Tibial nerve (tissue), 4 donors: ENCODE results near the gene SOS2. TPM values are rescaled to one million over a fixed set of nuclear protein-coding genes. Genes with fewer than 3 reads are reported as not detected.
A peak's percentile ranks its signal among the peaks of the same experiment; 100 is the strongest.

Experiments used
- DNase-seq, 2 donors: peaks; one replicate each; pipeline ENCODE4 v3.0.0-alpha.2; 2019; ENCODE audit warnings: low spot score in 2 of 2
- H3K27ac ChIP-seq, 4 donors: fragments of 200-600 bp; sonication (generic) in 3 of 4; one replicate each; pipeline ENCODE4 v1.5.1; 2017 to 2019; ENCODE audit warnings: mild to moderate bottlenecking in 1 of 4
- H3K27me3 ChIP-seq, 2 donors: fragments of 200-600 bp; sonication (generic) in 1 of 2; one replicate each; pipeline versions ENCODE4 v1.5.1 to v1.6.0; 2017 to 2019
- H3K36me3 ChIP-seq, 3 donors: fragments of 200-600 bp; sonication (generic); one replicate each; pipeline ENCODE4 v1.5.1; 2018 to 2019
- H3K4me1 ChIP-seq, 4 donors: fragments of 200-600 bp; sonication (generic) in 3 of 4; one replicate each; pipeline ENCODE4 v1.5.1; 2017 to 2019
- H3K4me3 ChIP-seq, 4 donors: fragments of 200-600 bp; sonication (generic) in 3 of 4; one replicate each; pipeline ENCODE4 v1.5.1; 2017 to 2019; ENCODE audit warnings: mild to moderate bottlenecking in 1 of 4, moderate library complexity in 1 of 4
- H3K9me3 ChIP-seq, 4 donors: fragments of 200-600 bp; sonication (generic) in 3 of 4; one replicate each; pipeline ENCODE4 v1.5.1; 2017 to 2019
- EP300 ChIP-seq, 2 donors: sonication (generic); formaldehyde crosslinking; IDR thresholded peaks; one replicate each; pipeline ENCODE4 v1.6.1; 2017; ENCODE audit warnings: antibody characterized with exemption in 2 of 2, mild to moderate bottlenecking in 1 of 2
- POLR2A ChIP-seq, 2 donors: fragments of 450-650 bp; IDR thresholded peaks; one replicate each; pipeline ENCODE4 v1.6.1; 2017; ENCODE audit warnings: antibody characterized with exemption in 2 of 2, mild to moderate bottlenecking in 2 of 2, moderate library complexity in 2 of 2
- WGBS, 2 donors: methylation state at CpG; one replicate each; pipeline ENCODE4 v1.1.5; 2018; 5-methylcytosine and 5-hydroxymethylcytosine counted together
- total RNA-seq, 4 donors: library from RNA; depleted of rRNA; stranded (reverse); fragments of >200 nt; gene quantifications; one replicate each; pipeline ENCODE4 v1.1.0, GENCODE V29; 2016
- TF ChIP-seq, protein P1 (sequence below), 5 experiments: fragments of 200-600 bp in 3 of 5; fragments of 450-650 bp in 2 of 5; sonication (generic) in 3 of 5; IDR thresholded peaks; one replicate each; pipeline ENCODE4 v1.5.1; 2016 to 2019; ENCODE audit warnings: antibody characterized with exemption in 5 of 5, mild to moderate bottlenecking in 3 of 5, moderate library complexity in 2 of 5

SOS2 gene
- total RNA-seq, 4 donors from 2014 or later, result 30.9 to 41.5 (median 38.0) TPM

DNA sequence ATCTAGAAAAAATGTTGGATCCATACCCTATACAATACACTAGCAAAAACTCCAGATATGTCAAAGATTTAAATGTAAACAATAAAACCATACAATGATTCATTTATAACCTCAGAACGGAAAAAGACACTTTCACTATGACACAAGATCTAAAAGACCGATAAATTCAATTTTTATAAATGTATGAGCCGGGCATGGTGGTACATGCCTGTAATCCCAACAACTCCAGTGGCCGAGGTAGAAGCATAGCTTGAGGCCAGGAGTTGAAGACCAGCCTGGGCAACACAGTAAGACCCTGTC, 2.5 kb upstream of the SOS2 start:
- 86 to 91% methylated on average over 4 of the region's 4 CpGs for WGBS, 2 donors
- no peak for TF ChIP-seq EP300 (IDR thresholded peaks at IDR 0.05)
- TF ChIP-seq POLR2A (IDR thresholded peaks at IDR 0.05), result no peak
- TF ChIP-seq, protein P1, sequence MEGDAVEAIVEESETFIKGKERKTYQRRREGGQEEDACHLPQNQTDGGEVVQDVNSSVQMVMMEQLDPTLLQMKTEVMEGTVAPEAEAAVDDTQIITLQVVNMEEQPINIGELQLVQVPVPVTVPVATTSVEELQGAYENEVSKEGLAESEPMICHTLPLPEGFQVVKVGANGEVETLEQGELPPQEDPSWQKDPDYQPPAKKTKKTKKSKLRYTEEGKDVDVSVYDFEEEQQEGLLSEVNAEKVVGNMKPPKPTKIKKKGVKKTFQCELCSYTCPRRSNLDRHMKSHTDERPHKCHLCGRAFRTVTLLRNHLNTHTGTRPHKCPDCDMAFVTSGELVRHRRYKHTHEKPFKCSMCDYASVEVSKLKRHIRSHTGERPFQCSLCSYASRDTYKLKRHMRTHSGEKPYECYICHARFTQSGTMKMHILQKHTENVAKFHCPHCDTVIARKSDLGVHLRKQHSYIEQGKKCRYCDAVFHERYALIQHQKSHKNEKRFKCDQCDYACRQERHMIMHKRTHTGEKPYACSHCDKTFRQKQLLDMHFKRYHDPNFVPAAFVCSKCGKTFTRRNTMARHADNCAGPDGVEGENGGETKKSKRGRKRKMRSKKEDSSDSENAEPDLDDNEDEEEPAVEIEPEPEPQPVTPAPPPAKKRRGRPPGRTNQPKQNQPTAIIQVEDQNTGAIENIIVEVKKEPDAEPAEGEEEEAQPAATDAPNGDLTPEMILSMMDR (IDR thresholded peaks at IDR 0.05), result no peak
- Histone ChIP-seq H3K9me3 (no peaks in the 10 kb centered on the region), H3K27ac (no peak overlapping the region), H3K27me3 (no peaks in the 10 kb centered on the region), H3K36me3 (no peaks in the 10 kb centered on the region), H3K4me1 (peaks cover 0 to 21% (median 13%) of the 10 kb centered on the region in 4 donors), H3K4me3 (no peak overlapping the region)
- DNase-seq, result no peak

DNA sequence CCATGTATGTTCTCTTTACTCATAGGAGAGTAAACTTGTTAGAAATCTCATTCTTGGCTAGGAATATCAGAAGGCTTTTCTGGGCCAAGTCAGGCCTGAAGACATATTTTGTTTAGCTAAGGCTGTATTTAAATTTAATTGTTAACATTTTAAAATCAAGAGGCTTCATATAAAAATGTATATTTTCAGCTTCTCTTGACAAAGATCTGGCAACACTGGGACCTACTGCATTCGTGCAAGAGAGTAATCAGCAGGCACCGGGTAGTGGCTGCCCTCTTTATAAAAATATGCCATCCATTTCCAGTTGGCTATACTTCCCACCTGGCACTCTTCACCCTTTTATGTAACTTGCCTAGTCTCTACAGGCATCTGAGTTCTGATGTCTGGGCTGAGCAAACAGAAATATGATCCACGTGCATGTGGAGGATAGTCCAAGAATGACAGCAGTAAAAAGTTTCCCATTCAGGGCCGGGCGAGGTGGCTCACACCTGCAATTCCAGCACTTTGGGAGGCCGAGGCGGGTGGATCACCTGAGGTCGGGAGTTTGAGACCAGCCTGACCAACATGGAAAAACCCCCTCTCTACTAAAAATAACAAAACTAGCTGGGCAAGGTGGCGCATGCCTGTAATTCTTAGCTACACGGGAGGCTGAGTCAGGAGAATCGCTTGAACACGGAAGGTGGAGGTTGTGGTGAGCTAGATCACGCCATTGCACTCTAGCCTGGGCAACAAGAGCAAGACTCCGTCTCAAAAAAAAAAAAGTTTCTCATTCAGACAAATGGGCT, 2.0 kb upstream of the SOS2 start:
- no peaks in the 10 kb centered on the region for H3K9me3 ChIP-seq
- WGBS, 2 donors, result 82 to 93% methylated on average over 14 of the region's 14 CpGs
- peak overlapping the region in 1 of 4 donors; percentile 11 for H3K27ac ChIP-seq
- no peaks in the 10 kb centered on the region for H3K27me3 ChIP-seq
- no peak for DNase-seq
- H3K4me1 ChIP-seq, result peaks cover 0 to 26% (median 17%) of the 10 kb centered on the region in 4 donors
- no peak overlapping the region for H3K4me3 ChIP-seq
- TF ChIP-seq POLR2A (IDR thresholded peaks at IDR 0.05) (no peak), EP300 (IDR thresholded peaks at IDR 0.05) (no peak)
- TF ChIP-seq, protein P1 (IDR thresholded peaks at IDR 0.05), result no peak
- no peaks in the 10 kb centered on the region for H3K36me3 ChIP-seq

DNA sequence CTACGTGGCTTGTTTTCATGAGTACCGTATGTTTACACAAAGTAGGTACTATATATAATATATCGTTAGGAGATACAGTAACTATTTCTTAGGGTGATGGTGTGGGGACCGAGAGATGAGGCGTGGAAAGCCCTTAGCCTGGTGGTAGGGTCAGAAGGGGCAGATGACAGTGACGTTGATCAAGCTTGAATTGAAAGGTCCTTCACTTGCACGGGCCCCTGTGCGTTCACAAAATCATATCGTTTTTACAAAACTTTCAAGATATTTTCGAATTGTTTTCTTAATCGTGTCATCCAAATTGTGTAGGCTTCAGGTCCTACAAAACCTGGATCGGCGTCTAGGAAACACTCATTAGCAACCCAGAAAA, 881 bp upstream of the SOS2 start:
- Histone ChIP-seq H3K4me3 (peak overlapping the region; percentile 72 to 90 (median 84)), H3K4me1 (peaks cover 0 to 37% (median 17%) of the 10 kb centered on the region in 4 donors), H3K27me3 (no peaks in the 10 kb centered on the region), H3K36me3 (no peaks in the 10 kb centered on the region), H3K27ac (peak overlapping the region; percentile 91 to 98 (median 98)), H3K9me3 (no peaks in the 10 kb centered on the region)
- TF ChIP-seq EP300 (IDR thresholded peaks at IDR 0.05) (no peak), POLR2A (IDR thresholded peaks at IDR 0.05) (no peak)
- TF ChIP-seq, protein P1 (IDR thresholded peaks at IDR 0.05), result no peak
- DNase-seq, result no peak
- 26 to 37% methylated on average over 13 of the region's 13 CpGs for WGBS, 2 donors

DNA sequence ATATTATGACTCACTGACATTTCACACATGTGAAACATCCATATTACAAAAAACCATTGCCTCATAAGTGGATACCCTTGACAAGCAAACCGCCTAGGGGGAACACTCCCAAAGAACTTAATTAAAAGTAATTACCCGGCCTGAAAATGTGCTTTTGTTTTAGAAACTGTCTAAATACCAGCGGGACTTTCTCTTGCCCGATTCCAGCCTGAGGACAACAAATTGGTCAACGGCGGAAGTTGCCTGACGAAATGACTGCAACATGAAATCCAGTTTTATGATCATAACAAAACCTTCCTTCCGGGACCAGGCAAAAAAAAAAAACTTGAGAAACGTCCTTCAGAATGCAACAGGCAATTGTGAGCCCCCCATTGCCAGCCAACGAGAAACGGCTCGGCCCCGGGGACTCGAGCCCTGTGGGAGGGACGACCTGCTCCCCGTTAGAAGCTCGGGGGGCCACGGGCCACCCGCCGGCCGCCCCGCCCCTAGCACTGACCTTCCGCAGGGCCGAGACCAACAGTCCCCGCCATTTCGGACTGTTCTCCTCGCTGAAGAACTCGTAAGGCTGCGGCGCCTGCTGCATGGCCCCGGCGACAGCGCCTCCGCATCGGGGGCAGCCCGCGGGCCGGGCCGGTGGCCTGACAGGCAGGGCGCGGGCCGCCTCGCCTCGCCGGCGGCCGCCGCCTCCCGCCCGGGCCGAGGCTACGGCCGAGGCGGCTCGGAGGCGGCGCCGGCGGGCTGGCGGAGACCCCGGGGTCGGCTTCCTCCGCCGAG, 490 bp downstream of the SOS2 start:
- 1% methylated on average over 12 to 26 of the region's 64 CpGs for WGBS, 2 donors
- Histone ChIP-seq H3K4me1 (peaks cover 5 to 48% (median 26%) of the 10 kb centered on the region in 4 donors), H3K36me3 (no peaks in the 10 kb centered on the region), H3K27ac (peak overlapping the region; percentile 91 to 98 (median 98)), H3K9me3 (no peaks in the 10 kb centered on the region), H3K27me3 (no peaks in the 10 kb centered on the region), H3K4me3 (peak overlapping the region; percentile 73 to 90 (median 84))
- peak; percentile 20 to 61 for DNase-seq
- no peak for TF ChIP-seq POLR2A (IDR thresholded peaks at IDR 0.05)
- TF ChIP-seq, protein P1 (IDR thresholded peaks at IDR 0.05), result no peak
- peak in 1 of 2 donors; percentile 29 for TF ChIP-seq EP300 (IDR thresholded peaks at IDR 0.05)

DNA sequence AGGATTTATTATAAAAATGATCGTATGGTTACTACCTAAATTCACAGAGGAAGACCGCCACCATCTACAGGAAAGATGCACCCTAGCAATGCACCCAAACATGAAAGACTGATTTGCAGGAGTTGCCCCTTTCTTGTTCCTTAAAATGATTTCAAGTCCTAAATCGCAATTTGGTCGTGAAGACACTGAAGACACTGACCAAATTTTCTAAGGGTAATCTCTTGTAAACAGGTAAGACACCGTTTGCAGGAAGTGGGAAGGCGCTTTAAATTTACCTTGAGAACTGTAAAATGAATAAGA, 1.0 kb downstream of the SOS2 start:
- H3K4me3 ChIP-seq, result peak overlapping the region; percentile 73 to 90 (median 84)
- no peaks in the 10 kb centered on the region for H3K27me3 ChIP-seq
- WGBS, 2 donors, result 2 to 3% methylated on average over 6 of the region's 6 CpGs
- H3K27ac ChIP-seq, result peak overlapping the region; percentile 91 to 98 (median 98)
- H3K36me3 ChIP-seq, result no peaks in the 10 kb centered on the region
- DNase-seq, result no peak
- no peaks in the 10 kb centered on the region for H3K9me3 ChIP-seq
- peaks cover 5 to 54% (median 29%) of the 10 kb centered on the region in 4 donors for H3K4me1 ChIP-seq
- TF ChIP-seq, protein P1 (IDR thresholded peaks at IDR 0.05), result no peak
- TF ChIP-seq POLR2A (IDR thresholded peaks at IDR 0.05) (no peak), EP300 (IDR thresholded peaks at IDR 0.05) (no peak)
